ENCODE data around the gene KDM7A.

DNA sequence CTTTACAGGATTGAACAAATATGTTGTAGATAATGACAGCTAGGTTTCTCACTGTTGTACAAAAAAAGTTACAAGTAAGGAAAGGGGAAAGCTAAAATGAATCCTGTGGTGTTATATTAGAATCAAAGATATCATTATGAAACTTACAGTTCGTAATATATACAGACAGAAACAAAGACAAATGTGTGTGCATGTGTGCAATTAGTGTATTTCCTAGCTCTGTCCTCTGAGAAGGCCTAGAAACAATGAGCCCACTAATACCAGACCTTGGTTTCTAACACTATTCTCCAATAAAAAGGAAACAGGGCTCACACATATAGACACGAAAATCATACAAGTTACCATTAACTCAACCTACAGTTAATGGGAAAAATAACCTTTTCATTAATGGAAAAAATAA, 8.0 kb downstream of the KDM7A start:
- TF ChIP-seq POLR2A (IDR thresholded peaks at IDR 0.05) = no peak
- TF ChIP-seq, protein P1, sequence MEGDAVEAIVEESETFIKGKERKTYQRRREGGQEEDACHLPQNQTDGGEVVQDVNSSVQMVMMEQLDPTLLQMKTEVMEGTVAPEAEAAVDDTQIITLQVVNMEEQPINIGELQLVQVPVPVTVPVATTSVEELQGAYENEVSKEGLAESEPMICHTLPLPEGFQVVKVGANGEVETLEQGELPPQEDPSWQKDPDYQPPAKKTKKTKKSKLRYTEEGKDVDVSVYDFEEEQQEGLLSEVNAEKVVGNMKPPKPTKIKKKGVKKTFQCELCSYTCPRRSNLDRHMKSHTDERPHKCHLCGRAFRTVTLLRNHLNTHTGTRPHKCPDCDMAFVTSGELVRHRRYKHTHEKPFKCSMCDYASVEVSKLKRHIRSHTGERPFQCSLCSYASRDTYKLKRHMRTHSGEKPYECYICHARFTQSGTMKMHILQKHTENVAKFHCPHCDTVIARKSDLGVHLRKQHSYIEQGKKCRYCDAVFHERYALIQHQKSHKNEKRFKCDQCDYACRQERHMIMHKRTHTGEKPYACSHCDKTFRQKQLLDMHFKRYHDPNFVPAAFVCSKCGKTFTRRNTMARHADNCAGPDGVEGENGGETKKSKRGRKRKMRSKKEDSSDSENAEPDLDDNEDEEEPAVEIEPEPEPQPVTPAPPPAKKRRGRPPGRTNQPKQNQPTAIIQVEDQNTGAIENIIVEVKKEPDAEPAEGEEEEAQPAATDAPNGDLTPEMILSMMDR (IDR thresholded peaks at IDR 0.05) = no peak

All from Peyer's patch (tissue), 4 donors.